CD4-positive, alpha-beta T cell (primary cell): ENCODE results near the gene MSI1. TPM values are rescaled to one million over a fixed set of nuclear protein-coding genes. Genes with fewer than 3 reads are reported as not detected.

ENCODE experiments used
- ATAC-seq: fragments of 200-7000 bp; cut with Tn5 transposase; one replicate; pipeline ENCODE4 v1.10.0; 2022; ENCODE audit warnings: mild to moderate bottlenecking; ENCODE audit not compliant: poor library complexity
- CTCF ChIA-PET: fragments of 350-600 bp; sonication (Branson Sonifier 250); formaldehyde crosslinking; loops from one replicate; lab custom pipeline; 2021; ENCODE audit warnings: antibody characterized with exemption, inconsistent platforms; lab: Charles Lee
- POLR2A ChIA-PET: fragments of 350-600 bp; sonication (Branson Sonifier 250); formaldehyde crosslinking; loops from one replicate; lab custom pipeline; 2021; ENCODE audit warnings: antibody characterized with exemption, inconsistent platforms; lab: Charles Lee
- DNase-seq, 14 experiments: peaks; one replicate each; pipeline ENCODE4 v3.0.0-alpha.2; 2013 to 2020; ENCODE audit warnings: mixed read lengths in 2 of 14
- H3K27ac ChIP-seq, 2 donors: one replicate each; pipeline versions ENCODE4 v1.5.1 to v1.7.0; 2013; ENCODE audit warnings: low read length in 2 of 2, low read depth in 1 of 2, mild to moderate bottlenecking in 1 of 2
- H3K27me3 ChIP-seq, 2 experiments: 1 replicate in 1 of 2; 2 replicates in 1 of 2; pipeline versions ENCODE4 v1.6.1 to v1.7.0; 2013; ENCODE audit warnings: low read length in 2 of 2, control low read depth in 1 of 2, mild to moderate bottlenecking in 1 of 2, moderate library complexity in 1 of 2; ENCODE audit not compliant: insufficient read depth in 2 of 2, control insufficient read depth in 1 of 2
- H3K36me3 ChIP-seq: one replicate; pipeline ENCODE4 v1.6.1; 2013; ENCODE audit warnings: low read length, control low read depth; ENCODE audit not compliant: insufficient read depth
- H3K4me1 ChIP-seq: one replicate; pipeline ENCODE4 v1.6.1; 2013; ENCODE audit warnings: low read length, control low read depth; ENCODE audit not compliant: insufficient read depth
- H3K4me3 ChIP-seq: one replicate; pipeline ENCODE4 v1.5.1; 2013; ENCODE audit warnings: mild to moderate bottlenecking, low read length, moderate library complexity
- H3K9me3 ChIP-seq, 2 experiments: 1 replicate in 1 of 2; 2 replicates in 1 of 2; pipeline versions ENCODE4 v1.6.1 to v1.7.0; 2013; ENCODE audit warnings: low read length in 2 of 2, mild to moderate bottlenecking in 2 of 2, control low read depth in 1 of 2, moderate library complexity in 1 of 2; ENCODE audit not compliant: control insufficient read depth in 1 of 2, insufficient read depth in 1 of 2
- H3K27ac Mint-ChIP-seq: one replicate; pipeline ENCODE4 v1.8.0; 2020; ENCODE audit warnings: mixed read lengths
- H3K27me3 Mint-ChIP-seq: one replicate; pipeline ENCODE4 v1.8.0; 2021; ENCODE audit warnings: mixed read lengths
- H3K36me3 Mint-ChIP-seq: one replicate; pipeline ENCODE4 v1.8.0; 2021; ENCODE audit warnings: low read depth, mixed read lengths
- H3K4me1 Mint-ChIP-seq: one replicate; pipeline ENCODE4 v1.8.0; 2021; ENCODE audit warnings: low read depth, mixed read lengths
- H3K4me3 Mint-ChIP-seq: one replicate; pipeline ENCODE4 v1.8.0; 2020; ENCODE audit warnings: mild to moderate bottlenecking, mixed read lengths
- H3K9me3 Mint-ChIP-seq: one replicate; pipeline ENCODE4 v1.8.0; 2020; ENCODE audit warnings: mixed read lengths
- intact Hi-C, 2 experiments: fragments of 100-400 bp; cut with DNase I in 1 of 2; cut with micrococcal nuclease in 1 of 2; formaldehyde crosslinking; loops; one replicate each; pipeline versions ENCODE4 v1.15.1 to v1.9.0; 2023 to 2025; cut with DNase I, micrococcal nuclease
- total RNA-seq, 174 experiments: library from RNA in 2 of 174; stranded (reverse) in 2 of 174; gene quantifications; one replicate each; pipeline ENCODE4 v1.2.3 and lab custom pipeline; 2021 to 2026
- TF ChIP-seq, protein P1 (sequence below): fragments of 200-600 bp; IDR thresholded peaks from one replicate; pipeline ENCODE4 v1.8.0; 2022; ENCODE audit warnings: antibody characterized with exemption, mild to moderate bottlenecking

The MSI1 gene
- total RNA-seq, 2 experiments from 2014 or later = not detected

DNA sequence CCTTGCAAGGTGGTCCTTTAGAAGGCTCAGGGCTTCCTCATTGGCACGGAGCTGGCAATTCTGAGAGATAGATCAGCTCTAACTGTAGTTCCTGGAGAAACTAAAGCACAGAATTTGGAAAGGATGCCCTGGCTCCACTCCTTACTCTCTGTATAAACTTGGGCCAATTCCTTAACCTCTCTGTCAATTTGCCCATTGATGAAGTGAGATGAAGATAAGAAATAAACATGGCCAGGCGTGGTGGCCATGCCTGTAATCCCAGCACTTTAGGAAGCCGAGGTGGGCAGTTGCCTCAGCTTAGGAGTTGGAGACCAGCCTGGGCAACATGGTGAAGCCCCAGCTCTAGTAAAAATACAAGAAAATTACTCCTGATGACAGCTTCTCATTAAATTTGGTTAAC lies 34.9 kb upstream of the MSI1 start:
- Mint-ChIP-seq H3K27me3 (peaks cover 5% of the 10 kb centered on the region), H3K36me3 (no peaks in the 10 kb centered on the region)
- POLR2A ChIA-PET = no interaction called here

DNA sequence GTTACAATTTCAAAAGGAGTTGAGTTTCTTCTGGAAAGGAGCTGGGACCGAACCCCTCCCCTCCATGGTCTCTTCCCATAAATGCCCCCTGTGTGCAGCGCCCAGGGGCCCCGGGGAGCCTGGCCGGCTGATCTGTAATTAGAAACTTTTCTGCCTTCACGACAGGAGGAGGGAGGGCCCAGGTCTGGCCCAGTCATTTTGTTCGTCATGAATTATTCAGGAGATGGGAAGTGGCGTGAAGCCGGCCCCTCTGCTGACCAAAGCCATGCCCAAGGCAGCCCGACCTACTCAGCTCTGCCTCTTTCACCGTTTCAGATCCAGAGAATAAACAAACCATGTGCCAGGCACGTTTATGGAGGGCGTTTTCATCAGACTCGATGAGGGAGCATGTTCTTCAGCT lies 33.3 kb upstream of the MSI1 start:
- Mint-ChIP-seq H3K4me3 (no peak overlapping the region), H3K4me1 (no peaks in the 10 kb centered on the region), H3K9me3 (no peaks in the 10 kb centered on the region), H3K27me3 (peaks cover 10% of the 10 kb centered on the region), H3K36me3 (no peaks in the 10 kb centered on the region), H3K27ac (no peak overlapping the region)
- H3K36me3 ChIP-seq = no peaks in the 10 kb centered on the region
- no peaks in the 10 kb centered on the region for H3K4me1 ChIP-seq
- H3K4me3 ChIP-seq = no peak overlapping the region
- DNase-seq (no peak), ATAC-seq (no peak)
- H3K27me3 ChIP-seq = peaks cover 0 to 7% of the 10 kb centered on the region in 2 experiments
- H3K9me3 ChIP-seq = peaks cover 0 to 11% of the 10 kb centered on the region in 2 experiments
- TF ChIP-seq, protein P1, sequence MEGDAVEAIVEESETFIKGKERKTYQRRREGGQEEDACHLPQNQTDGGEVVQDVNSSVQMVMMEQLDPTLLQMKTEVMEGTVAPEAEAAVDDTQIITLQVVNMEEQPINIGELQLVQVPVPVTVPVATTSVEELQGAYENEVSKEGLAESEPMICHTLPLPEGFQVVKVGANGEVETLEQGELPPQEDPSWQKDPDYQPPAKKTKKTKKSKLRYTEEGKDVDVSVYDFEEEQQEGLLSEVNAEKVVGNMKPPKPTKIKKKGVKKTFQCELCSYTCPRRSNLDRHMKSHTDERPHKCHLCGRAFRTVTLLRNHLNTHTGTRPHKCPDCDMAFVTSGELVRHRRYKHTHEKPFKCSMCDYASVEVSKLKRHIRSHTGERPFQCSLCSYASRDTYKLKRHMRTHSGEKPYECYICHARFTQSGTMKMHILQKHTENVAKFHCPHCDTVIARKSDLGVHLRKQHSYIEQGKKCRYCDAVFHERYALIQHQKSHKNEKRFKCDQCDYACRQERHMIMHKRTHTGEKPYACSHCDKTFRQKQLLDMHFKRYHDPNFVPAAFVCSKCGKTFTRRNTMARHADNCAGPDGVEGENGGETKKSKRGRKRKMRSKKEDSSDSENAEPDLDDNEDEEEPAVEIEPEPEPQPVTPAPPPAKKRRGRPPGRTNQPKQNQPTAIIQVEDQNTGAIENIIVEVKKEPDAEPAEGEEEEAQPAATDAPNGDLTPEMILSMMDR = no peak
- POLR2A ChIA-PET = no interaction called here
- CTCF ChIA-PET = no interaction called here
- H3K27ac ChIP-seq = no peak overlapping the region
- intact Hi-C loops = no loop called here

More for the DNA sequence above, 34.9 kb upstream of the MSI1 start:
- H3K36me3 ChIP-seq = no peaks in the 10 kb centered on the region
- H3K9me3 ChIP-seq = peaks cover 0 to 11% of the 10 kb centered on the region in 2 experiments
- H3K27ac ChIP-seq = no peak overlapping the region
- TF ChIP-seq, protein P1 = no peak
- DNase-seq = no peak
- H3K4me1 ChIP-seq = no peaks in the 10 kb centered on the region
- CTCF ChIA-PET = no interaction called here
- H3K4me3 Mint-ChIP-seq = no peak overlapping the region
- H3K4me1 Mint-ChIP-seq = no peaks in the 10 kb centered on the region
- H3K4me3 ChIP-seq = no peak overlapping the region
- no peaks in the 10 kb centered on the region for H3K9me3 Mint-ChIP-seq
- peaks cover 0 to 4% of the 10 kb centered on the region in 2 experiments for H3K27me3 ChIP-seq
- ATAC-seq = no peak
- no peak overlapping the region for H3K27ac Mint-ChIP-seq
- intact Hi-C loops = no loop called here

DNA sequence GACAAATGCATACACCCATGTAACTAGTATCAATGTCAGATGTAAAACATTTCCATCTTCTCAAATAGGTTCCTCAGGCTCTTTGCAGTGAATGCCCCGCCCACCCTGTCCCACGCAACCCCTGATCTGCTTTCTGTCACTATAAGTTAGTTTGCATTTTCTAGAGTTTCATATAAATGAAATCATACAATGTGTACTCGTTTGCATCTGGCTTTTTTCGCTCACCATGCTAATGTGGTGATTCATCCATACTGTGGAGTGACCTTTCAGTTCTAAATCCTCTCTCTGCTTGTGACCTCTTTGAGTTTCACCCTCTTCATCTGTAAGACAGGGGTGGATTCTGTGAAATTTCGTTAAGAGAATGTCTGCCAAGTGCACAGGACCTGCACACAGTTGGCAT lies 30.6 kb upstream of the MSI1 start:
- Histone ChIP-seq H3K27ac (no peak overlapping the region), H3K4me3 (no peak overlapping the region), H3K9me3 (peaks cover 0 to 11% of the 10 kb centered on the region in 2 experiments), H3K27me3 (peaks cover 0 to 10% of the 10 kb centered on the region in 2 experiments), H3K4me1 (no peaks in the 10 kb centered on the region), H3K36me3 (no peaks in the 10 kb centered on the region)
- H3K9me3 Mint-ChIP-seq = no peaks in the 10 kb centered on the region
- ChIA-PET CTCF (no interaction called here), POLR2A (no interaction called here)
- intact Hi-C loops = no loop called here
- H3K4me3 Mint-ChIP-seq = no peak overlapping the region
- no peaks in the 10 kb centered on the region for H3K36me3 Mint-ChIP-seq
- ATAC-seq (no peak), DNase-seq (no peak)
- H3K27me3 Mint-ChIP-seq = peaks cover 35% of the 10 kb centered on the region
- H3K4me1 Mint-ChIP-seq = no peaks in the 10 kb centered on the region
- TF ChIP-seq, protein P1 = no peak
- no peak overlapping the region for H3K27ac Mint-ChIP-seq
